Stimulated activated CD8-positive, alpha-beta memory T cell treated with anti-CD3 and anti-CD28 coated beads, Interleukin-4, amount 100 ng/mL, for 48 hours (primary cell): ENCODE results near the gene SERPINB6.
"Not testable (repeated sequence)": the region's sequence is repeated elsewhere in the genome, so short reads cannot be mapped to it uniquely, and the experiment has no call there.

Experiments used
- DNase-seq: peaks from one replicate; pipeline ENCODE4 v3.0.0-alpha.2; 2020

Gene SERPINB6

DNA sequence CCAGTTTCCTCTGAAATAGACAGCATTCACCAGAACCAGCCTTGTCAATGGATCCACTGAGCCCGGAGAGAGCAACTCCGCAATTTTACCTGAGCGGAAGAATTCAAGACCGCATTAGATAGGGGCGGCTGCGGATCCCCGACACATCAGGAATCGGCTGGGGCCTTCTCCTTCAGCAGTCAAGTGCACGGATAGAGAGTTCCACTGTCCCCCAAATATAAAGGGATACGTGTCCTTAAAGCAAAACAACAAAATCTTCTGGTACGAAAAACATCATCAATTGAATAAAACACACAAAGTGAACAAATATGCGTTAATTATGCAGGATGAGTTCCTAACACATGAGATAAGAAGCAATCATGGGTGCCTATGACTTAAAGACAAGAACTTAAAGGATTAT is 18.3 kb downstream of the SERPINB6 start:
- DNase-seq: no peak

DNA sequence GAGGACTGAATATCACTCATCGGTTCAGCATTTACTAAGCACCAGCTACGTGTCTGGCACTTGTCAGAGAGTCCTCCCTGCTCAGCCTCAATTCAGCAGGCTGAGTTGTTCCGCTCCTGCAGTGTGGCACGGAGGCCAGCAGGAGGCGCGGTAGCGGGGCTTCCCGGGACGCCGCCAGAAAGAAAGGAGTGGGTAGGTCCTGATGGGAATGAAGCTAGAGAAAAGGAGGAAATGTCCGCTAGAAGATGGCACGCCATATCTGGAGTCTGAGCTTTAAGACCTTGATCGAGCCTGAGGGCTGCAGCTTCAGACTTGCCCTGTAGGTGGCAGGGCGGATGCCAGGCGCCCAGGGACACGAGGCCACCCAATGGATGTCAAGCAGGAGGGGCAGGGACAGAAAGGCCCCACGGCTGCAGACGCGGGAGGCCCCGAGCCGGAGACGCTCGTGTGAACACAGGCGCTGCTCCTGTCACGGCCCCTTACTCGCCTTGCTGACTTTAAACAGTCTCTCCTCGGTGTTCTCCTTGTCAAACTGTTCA is 18.7 kb downstream of the SERPINB6 start:
- peak; percentile 78 for DNase-seq

DNA sequence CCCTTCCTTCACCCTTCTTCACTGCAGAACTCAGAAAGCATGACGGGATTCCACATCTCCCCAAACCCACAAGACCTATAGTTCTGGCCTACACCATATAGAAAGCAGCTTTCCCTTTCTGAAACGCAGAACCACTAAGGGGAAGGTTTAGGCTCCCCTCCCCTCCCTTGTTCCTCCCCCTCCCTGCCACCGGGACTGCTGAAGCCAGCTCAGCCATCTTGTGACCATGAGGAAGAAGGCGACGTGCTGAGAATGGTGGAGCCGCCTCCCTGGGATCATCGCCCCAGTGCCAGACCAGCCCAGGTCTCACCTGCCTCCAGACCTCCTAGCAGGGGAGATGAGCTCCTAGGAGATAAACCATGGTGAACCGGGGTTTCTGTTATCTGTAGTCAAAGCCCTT is 19.6 kb downstream of the SERPINB6 start:
- DNase-seq: peak; percentile 18

DNA sequence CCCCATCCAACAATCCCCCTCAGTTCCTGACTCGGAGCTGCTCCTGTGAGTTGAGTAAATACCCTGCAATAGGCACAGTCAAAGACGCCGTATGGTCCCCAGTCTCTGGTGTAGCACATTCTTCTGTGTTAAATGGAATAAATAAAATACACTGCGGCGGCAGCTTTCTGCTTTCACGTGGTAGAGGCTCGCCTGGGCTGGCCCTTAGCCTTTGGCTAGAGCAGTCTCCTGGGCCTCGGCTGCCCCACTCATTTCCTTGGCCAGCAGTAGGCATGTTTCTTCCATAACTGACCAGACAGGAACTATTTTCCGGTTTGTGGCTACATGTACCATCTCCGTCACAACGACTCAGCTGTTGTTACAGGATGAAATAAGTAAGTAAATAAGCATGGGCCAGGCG is 20.7 kb downstream of the SERPINB6 start:
- DNase-seq: peak; percentile 14

DNA sequence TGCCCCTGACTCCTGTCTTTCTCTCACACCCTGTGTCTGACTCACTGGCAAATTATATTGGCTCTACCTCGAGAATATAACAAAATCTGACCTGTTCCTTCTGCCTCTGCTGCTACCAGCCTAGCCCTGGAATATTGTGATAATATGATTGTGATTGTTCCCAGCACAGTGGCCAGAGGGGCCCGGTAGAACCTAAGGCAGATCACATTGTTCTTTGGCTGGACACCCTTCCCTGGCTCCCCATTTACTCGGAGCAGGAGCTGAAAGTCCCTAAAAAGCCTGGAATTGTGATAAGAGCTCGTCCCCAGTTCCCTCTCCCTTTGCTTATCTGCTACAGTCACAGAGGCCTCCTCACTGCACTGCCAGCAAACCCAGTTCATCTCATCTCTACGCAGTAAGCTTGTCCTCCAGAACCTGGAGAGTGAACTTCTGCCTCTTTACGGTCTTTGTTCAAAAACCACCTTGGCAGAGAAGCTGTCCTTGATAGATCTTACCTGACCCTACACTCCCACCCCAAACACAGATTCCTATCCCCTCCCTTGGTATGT is 21.8 kb downstream of the SERPINB6 start:
- peak; percentile 9 for DNase-seq

DNA sequence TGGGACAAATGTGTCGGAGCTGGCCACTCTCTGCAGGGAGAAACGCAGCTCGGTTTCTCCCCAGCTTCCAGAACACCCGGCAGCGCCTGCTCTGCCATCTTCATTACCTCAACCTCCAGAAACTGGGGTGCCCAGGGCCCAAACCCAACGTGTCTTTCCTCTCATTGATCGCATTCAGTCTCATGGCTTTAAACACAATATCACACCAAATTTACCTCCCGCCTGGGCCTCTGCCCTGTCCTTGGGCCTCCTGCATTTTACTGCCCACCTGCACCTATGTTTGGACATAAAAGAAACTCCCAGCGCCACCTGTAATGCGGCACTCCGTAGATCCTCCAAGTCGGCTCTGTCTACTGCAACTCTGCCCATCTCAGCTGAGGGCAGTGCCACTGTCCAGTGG is 22.2 kb downstream of the SERPINB6 start:
- DNase-seq: peak; percentile 17

DNA sequence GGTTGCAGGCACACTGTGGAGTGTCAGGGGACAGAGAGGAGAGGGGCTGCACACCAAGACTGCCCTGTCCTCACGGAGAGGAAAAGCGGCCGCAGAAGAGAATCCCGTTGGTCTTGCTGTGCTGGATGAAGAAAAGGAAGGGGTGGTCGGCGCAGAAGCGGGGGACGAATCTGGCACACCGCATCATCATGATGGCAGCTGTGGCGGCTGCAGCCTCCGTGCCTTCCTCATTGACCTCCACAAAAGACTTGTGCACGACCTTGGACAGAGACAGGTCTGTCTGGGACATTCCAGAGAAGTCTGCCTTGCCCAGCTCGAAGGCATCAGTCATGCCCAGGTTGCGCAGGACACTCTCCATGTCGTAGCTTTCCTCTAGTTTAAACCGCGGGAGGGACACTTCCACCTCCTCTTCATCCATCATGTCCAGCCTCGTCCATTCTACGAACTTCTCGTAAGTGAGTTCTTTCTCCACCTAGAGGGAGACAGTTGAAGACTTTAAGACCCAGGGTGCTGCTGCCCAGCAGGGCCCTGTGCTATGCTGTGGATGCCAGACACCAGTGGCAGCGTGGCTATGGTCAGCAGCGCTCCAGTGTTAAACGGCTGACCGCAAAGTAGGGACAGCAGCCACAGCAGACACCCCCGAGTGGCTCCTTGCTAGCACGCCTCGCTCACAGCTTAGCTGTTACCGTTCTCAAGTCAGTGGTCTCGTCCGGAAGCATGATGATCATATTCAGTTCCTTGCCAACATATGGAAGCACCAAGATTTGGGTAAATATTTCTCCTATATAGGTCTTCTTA is 22.9 kb downstream of the SERPINB6 start:
- DNase-seq: peak; percentile 16

DNA sequence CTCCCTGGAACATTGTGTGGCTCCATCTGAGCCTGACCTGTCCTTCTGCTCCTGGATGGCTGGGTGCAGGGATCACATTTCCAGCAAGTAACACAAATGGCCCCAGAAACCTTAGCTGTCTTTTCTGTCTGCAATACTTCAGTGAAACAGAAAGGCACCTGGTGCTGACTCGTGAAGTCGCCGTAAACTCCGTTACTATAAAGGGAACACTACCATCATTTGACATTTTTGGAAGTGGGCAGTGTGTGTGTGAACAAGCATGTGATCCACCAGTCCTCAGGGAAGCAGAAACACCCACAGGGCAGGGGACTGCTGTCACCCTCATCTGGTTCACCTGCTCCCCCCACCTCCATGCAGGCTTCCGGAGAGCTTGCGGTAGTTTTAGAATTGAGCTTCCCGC is 23.9 kb downstream of the SERPINB6 start:
- DNase-seq: peak; percentile 20

DNA sequence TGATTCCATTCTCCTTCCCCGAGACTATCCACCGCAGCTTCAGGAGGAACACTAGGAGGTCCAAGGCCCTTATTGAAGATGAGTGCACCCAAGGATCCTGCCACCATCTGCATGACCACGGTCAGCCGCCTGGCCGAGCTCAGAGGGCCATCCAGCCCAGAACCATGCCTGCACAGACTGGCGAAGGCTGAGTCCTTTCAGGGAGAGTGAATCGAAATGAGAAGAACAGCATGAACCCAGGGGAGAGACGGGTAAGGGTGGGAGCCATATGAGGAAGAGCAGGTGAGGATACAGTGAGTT is 26.3 kb downstream of the SERPINB6 start:
- peak; percentile 22 for DNase-seq

DNA sequence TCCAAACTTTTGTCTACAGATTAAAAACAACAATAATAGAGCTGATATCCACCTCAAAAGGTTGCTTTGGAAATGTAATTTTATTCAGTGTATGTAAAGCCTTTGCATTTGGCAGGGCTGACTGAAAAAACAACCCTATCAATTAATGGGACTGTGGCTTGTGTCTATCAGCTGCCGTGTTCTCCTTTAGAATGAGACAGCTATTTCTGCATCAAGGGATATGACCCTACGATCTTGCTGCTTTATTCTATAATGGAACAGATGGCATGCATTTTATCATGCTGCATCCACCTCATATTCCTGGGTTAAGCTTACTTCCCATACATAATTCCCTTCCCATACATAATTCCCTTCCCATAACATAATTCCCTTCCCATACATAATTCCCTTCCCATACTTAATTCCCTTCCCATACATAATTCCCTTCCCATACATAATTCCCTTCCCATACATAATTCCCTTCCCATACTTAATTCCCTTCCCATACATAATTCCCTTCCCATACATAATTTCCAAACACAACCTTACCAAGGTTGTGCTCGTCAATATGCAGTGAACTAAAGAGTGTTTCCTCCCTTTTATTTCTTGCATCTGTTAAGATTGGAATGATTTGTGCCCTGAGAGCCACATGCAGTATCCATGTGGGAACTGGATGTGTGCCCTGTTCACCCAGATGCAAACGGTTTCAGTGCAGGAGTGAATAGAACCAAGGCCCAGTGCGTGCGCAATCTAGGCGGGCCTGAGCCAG is 26.8 kb downstream of the SERPINB6 start:
- peak; percentile 6 for DNase-seq

DNA sequence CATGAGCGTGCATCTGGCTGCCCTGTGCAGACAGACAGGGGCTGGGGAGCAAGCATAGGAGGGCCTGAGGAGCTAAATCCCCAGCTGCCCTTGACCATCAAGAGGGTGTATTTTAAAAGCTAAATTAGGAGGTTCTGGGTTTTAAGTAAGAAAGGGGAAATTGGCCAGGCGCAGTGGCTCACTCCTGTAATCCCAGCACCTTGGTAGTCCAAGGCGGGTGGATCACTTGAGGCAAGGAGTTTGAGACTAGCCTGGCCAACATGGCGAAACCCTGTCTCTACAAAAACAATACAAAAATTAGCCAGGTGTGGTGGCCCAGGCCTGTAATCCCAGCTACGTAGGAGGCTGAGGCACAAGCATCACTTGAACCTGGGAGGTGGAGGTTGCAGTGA is 27.8 kb downstream of the SERPINB6 start:
- DNase-seq: peak; percentile 26

DNA sequence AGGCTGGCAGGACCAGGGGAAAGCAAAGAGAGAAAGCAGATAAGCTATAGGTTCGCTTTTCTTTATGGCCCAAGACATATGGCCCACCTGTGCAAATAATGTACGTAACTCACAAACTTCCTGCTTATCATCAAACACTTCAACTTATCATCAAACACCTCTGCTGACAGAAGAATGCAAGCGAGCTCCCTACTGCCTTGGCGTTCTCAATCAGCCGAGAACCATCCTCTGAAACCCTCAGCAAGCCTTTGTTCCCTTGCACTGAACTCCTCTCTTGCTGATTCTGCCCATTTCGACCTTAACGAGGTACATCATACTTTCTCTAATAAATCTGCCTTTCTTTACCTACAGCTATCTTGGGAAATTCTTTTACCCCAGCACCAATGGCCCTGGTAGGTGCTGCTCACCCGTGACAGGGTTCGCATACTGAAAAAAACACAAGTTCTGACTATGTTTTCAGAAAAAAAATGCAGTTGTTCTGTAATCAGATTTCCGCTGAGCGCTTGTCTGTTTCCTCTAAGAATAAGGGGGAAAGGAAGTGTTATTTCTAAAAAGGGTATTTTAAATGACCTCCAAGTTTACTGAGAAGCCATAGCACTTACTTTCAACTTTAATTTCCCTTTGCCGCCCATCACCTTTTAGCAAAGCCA is 28.3 kb downstream of the SERPINB6 start:
- peak; percentile 23 for DNase-seq

DNA sequence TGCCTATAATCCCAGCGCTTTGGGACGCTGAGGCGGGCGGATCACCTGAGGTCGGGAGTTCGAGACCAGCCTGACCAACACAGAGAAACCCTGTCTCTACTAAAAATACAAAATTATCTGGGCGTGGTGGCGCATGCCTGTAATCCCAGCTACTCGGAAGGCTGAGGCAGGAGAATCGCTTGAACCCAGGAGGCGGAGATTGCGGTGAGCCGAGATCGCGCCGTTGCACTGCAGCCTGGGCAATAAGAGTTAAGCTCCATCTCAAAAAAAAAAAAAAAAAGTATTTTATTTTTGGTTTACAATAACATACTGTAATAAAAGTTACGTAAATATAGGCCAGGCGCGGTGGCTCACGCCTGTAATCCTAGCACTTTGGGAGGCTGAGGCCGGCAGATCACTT is 29.3 kb downstream of the SERPINB6 start:
- DNase-seq: not testable (repeated sequence)

DNA sequence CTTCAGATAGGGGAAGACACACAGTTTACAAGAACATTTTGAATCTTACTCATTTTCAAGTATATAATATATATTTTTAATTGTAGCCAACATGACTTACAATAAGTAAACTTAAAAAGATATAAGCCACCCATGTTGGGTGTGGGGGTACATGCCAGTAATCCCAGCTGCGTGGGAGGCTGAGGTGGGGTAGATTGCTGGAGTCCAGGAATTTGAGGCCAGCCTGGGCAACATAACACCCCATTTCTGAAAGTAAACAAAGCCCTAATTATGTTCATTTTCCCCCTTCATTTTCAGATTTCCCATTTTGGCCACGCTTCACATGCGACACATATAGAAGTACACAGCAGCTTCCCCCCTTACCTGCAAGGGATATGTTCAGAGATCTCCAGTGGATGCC is 30.5 kb downstream of the SERPINB6 start:
- DNase-seq: peak; percentile 49

DNA sequence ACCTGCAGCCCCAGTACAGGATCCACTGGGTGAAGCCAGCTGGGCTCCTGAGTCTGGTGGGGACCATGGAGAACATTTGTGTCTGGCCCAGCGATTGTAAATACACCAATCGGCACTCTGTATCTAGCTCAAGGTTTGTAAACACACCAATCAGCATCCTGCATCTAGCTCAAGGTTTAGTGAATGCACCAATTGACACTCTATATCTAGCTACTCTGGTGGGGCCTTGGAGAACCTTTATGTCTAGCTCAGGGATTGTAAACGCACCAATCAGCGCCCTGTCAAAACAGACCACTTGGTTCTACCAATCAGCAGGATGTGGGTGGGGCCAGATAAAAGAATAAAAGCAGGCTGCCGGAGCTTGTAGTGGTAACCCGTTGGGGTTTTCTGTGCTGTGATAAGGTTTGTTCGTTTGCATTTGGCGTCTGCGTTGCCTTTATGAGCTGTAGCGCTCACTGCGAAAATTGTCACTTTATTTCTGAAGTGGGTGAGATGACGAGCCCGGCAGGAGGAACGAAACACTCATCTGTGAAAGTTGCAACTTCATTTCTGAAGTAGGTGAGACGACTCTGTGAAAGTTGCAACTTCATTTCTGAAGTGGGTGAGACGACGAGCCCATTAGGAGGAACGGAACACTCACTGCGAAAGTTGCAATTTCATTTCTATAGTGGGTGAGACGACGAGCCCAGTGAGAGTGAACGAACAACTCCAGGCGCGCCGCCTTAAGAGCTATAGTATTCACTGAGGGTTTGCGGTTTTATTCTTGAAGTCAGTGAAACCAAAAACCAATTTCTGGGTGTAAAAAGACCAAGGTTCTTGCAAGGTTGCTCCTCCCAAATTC is 31.1 kb downstream of the SERPINB6 start:
- DNase-seq: peak; percentile 85

DNA sequence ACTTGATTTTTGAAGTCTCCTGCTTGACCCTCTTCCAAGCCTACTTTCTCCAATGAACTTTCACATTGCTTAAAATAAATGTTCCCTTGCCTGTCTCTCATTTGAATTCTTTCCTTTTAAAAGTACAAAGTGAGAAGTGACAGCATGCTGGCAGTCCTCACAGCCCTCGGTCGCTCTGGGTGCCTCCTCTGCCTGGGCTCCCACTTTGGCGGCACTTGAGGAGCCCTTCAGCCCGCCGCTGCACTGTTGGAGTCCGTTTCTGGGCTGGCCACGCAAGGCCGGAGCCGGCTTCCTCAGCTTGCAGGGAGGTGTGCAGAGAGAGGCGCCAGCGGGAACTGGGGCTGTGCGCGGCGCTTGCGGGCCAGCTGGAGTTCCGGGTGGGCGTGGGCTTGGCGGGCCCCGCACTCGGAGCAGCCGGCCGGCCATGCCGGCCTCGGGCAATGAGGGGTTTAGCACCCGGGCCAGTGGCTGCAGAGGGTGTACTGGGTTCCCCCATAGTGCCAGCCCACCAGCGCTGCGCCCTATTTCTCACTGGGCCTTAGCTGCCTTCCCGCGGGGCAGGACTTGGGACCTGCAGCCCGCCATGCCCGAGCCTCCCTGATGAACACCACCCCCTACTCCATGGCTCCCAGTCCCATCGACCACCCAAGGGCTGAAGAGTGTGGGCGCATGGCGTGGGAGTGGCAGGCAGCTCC is 31.9 kb downstream of the SERPINB6 start:
- DNase-seq: peak; percentile 41

DNA sequence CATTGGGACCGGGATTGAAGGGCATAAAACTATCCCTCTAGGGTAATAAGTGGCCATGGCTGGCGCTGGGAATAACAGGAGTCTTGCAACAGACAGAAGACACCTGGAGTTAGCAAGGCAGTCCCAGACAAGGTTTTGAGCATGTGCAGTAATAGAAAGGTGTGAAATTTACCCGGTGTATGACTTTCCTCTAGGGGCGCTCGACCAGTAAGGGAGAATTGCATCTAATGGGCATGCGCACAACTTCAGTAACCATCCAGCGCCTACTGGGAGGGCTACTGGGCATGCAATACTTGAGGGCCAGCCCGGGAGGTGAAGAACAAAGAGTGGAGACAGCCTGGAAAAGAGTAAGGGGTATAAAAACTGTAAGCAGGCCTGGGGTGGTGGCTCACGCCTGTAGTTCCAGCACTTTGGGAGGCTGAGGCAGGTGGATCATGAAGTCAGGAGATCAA is 32.7 kb downstream of the SERPINB6 start:
- DNase-seq: peak; percentile 25

DNA sequence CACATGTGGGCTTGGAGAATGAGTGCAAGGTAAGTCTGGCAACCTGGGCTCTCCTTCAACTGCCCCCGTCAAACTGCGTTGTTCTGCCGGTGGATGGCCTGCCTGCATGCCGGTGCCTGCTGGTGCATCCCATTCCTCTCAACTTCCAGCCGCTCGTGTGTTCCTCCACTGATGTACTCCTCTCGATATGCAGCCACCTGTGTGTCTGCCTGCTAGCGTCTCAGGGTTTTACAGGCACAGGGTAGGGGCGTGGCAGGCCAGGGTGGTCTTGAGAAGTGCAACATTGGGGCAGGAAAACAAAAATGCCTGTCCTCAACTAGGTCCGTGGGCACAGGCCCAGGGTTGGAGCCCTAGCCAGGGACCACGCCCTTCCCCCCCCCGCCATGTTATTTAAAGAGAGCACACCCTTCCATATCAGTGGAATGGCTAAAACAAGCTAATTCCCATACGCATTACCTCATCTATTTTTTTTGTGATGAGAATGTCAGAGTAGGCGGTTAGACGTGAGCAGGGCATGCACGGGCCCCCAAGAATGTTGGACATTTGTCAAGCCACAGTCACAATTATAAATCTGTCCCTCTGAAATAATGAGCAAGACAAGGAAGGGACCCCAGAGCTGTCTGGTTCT is 33.2 kb downstream of the SERPINB6 start:
- peak; percentile 28 for DNase-seq

DNA sequence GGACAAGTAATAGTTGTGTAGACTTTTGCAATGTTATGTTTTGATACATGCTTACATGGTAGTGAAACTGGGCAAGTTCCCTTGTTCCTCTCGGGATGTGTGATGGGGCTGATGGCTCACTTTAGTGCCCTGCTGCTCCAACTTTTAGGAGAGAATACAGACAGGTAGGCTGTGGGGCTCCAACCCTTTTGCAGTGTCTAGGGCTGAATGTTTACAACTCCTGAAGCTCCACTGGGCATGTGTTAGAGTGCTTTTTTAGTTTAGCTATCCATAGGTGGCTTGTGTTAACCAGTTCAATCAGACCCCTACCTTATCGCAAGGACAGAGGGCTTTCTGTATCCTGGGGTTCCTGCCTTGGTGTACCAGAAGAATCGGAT is 33.8 kb downstream of the SERPINB6 start:
- peak; percentile 38 for DNase-seq

DNA sequence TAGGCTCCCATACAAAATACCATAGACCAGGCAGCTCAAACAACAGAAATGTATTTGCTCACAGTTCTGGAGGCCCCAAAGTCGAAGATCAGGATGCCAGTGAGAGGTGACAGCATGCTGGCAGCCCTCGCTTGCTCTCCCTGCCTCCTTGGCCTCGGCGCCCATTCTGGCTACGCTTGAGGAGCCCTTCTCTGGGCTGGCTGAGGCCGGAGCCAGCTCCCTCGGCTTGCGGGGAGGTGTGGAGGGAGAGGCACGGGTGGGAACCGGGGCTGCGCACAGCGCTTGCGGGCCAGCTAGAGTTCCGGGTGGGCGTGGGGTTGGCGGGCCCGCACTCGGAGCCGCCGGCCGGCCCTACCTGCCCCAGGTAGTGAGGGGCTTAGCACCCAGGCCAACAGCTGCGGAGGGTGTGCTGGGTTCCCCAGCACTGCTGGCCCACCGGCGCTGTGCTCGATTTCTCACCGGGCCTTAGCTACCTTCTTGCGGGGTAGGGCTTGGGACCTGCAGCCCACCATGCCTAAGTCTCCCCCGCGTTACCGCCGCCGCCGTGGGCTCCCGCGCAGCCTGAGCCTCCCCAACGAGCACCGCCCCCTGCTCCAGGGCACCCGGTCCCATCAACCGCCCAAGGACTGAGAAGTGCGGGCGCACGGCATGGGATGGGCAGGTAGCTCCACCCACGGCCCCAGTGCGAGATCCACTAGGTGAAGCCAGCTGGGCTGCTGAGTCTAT is 35.6 kb downstream of the SERPINB6 start:
- peak; percentile 23 for DNase-seq

DNA sequence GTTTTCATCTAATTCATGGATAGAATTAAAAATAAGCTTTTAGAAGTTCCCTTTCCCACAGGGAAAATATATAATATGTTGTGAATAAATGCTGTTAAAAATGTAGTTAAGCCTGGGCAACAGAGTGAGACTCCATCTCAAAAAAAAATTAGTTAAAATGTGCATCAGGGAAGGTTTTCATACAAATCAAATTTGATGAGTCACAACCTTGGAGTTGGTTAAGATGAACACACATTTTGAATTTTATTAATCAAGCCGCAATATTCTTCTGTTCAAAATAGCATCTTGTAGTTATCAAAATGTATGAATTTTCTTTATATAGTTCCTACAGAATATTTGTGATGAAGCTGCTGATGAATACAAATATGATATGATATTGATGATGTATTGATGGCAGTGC is 37.3 kb downstream of the SERPINB6 start:
- no peak for DNase-seq
